A549 (cell line): ENCODE data around the gene INPP5F. TPM values are rescaled to one million over a fixed set of nuclear protein-coding genes. Genes with fewer than 3 reads are reported as not detected.

ENCODE experiments used
- ATAC-seq, 2 experiments: fragments of 200-7000 bp in 1 of 2; fragments of >200 bp in 1 of 2; cut with Nextera tagmentation in 1 of 2; cut with Tn5 transposase in 1 of 2; 3 replicates each; pipeline versions ENCODE4 v1.8.0 to v1.9.1; 2018 to 2020; ENCODE audit warnings: mild to moderate bottlenecking in 1 of 2, moderate library complexity in 1 of 2
- CTCF ChIA-PET: fragments of 300-600 bp; sonication (Branson Sonifier 250); formaldehyde crosslinking; extraction: SDS; loops from one replicate; lab custom pipeline; 2021; ENCODE audit warnings: antibody characterized with exemption, inconsistent platforms; lab: Yijun Ruan, JAX
- POLR2A ChIA-PET: fragments of 350-600 bp; formaldehyde crosslinking; extraction: SDS; loops from one replicate; lab custom pipeline; 2021; ENCODE audit warnings: antibody characterized with exemption, inconsistent platforms; lab: Yijun Ruan, JAX
- DNase-seq, 2 experiments: peaks; one replicate each; pipeline versions ENCODE4 v3.0.0 to v3.0.0-alpha.2; 2011 to 2016; ENCODE audit warnings: low read depth in 1 of 2, low spot score in 1 of 2
- FAIRE-seq: peaks from 2 replicates; lab custom pipeline; 2011; peaks lifted over from hg19 to GRCh38; lab: Jason Lieb, UNC
- H3K27ac ChIP-seq, 2 experiments: fragments of >200 bp; sonication (Bioruptor Twin); formaldehyde crosslinking; 3 replicates each; pipeline ENCODE4 v1.5.1; 2016 to 2017
- H3K4me1 ChIP-seq: fragments of >200 bp; sonication (Bioruptor Twin); formaldehyde crosslinking; 3 replicates; pipeline ENCODE4 v1.6.1; 2016
- H3K4me2 ChIP-seq: fragments of >200 bp; sonication (Bioruptor Twin); formaldehyde crosslinking; 3 replicates; pipeline ENCODE4 v1.6.1; 2016
- H3K4me3 ChIP-seq: fragments of >200 bp; sonication (Bioruptor Twin); formaldehyde crosslinking; 3 replicates; pipeline ENCODE4 v1.5.1; 2016
- H3K9me3 ChIP-seq: fragments of >200 bp; sonication (Bioruptor Twin); formaldehyde crosslinking; 3 replicates; pipeline ENCODE4 v1.6.1; 2016
- CBX8 ChIP-seq: fragments of 200-600 bp; sonication (generic); IDR thresholded peaks from 2 replicates; pipeline ENCODE4 v1.6.1; 2016
- CEBPB ChIP-seq, 2 experiments: fragments of >200 bp in 1 of 2; sonication (Bioruptor Twin) in 1 of 2; formaldehyde crosslinking in 1 of 2; IDR thresholded peaks; 2 replicates each; pipeline ENCODE4 v1.6.1; 2012 to 2016
- CHD2 ChIP-seq: fragments of 150-350 bp; IDR thresholded peaks from 2 replicates; pipeline ENCODE4 v1.6.1; 2014; ENCODE audit warnings: low read length; ENCODE audit not compliant: partially characterized antibody
- EHMT2 ChIP-seq: fragments of 200-600 bp; sonication (generic); IDR thresholded peaks from 2 replicates; pipeline ENCODE4 v1.6.1; 2016; ENCODE audit warnings: antibody characterized with exemption, low read depth, mild to moderate bottlenecking, moderate library complexity
- EP300 ChIP-seq, 2 experiments: fragments of >200 bp; sonication (Bioruptor Twin); formaldehyde crosslinking; IDR thresholded peaks; 2 replicates in 1 of 2; 3 replicates in 1 of 2; pipeline ENCODE4 v1.6.1; 2016 to 2017
- FOSB ChIP-seq: fragments of 250-450 bp; sonication (Bioruptor Pico); IDR thresholded peaks from 2 replicates; pipeline ENCODE4 v1.5.0; 2020; ENCODE audit warnings: mild to moderate bottlenecking, moderate library complexity
- FOSL2 ChIP-seq, 2 experiments: fragments of 450-650 bp in 1 of 2; fragments of >200 bp in 1 of 2; sonication (Bioruptor Twin) in 1 of 2; formaldehyde crosslinking; IDR thresholded peaks; 2 replicates each; pipeline versions ENCODE4 v1.5.0 to v1.6.1; 2016 to 2020; ENCODE audit warnings: mild to moderate bottlenecking in 1 of 2, moderate library complexity in 1 of 2
- HOXB13 ChIP-seq: fragments of 250-450 bp; sonication (Bioruptor Pico); IDR thresholded peaks from 2 replicates; pipeline ENCODE4 v1.5.0; 2020; ENCODE audit warnings: low read depth, mild to moderate bottlenecking, moderate library complexity
- JUN ChIP-seq, 2 experiments: fragments of >200 bp; sonication (Bioruptor Twin); formaldehyde crosslinking; IDR thresholded peaks; 2 replicates in 1 of 2; 3 replicates in 1 of 2; pipeline ENCODE4 v1.6.1; 2016 to 2017
- KDM5A ChIP-seq: fragments of 200-600 bp; sonication (generic); IDR thresholded peaks from 2 replicates; pipeline ENCODE4 v1.6.1; 2016; ENCODE audit warnings: antibody characterized with exemption, mild to moderate bottlenecking
- NFE2L2 ChIP-seq: fragments of 150-350 bp; conservative IDR thresholded peaks from 2 replicates; pipeline ENCODE4 v1.6.1; 2014; ENCODE audit warnings: low read length
- PHF8 ChIP-seq: fragments of 200-600 bp; sonication (generic); IDR thresholded peaks from 2 replicates; pipeline ENCODE4 v1.6.1; 2016; ENCODE audit warnings: low read depth, mild to moderate bottlenecking, antibody characterized with exemption, moderate library complexity, borderline replicate concordance
- POLR2A ChIP-seq: IDR thresholded peaks from 2 replicates; pipeline ENCODE4 v1.6.1; 2012; ENCODE audit warnings: mild to moderate bottlenecking, low read length
- RFX5 ChIP-seq: fragments of 450-650 bp; IDR thresholded peaks from 2 replicates; pipeline ENCODE4 v1.7.1; 2014; ENCODE audit warnings: antibody characterized with exemption, mild to moderate bottlenecking, moderate library complexity
- SREBF2 ChIP-seq: fragments of 450-650 bp; IDR thresholded peaks from 2 replicates; pipeline ENCODE4 v1.6.1; 2014; ENCODE audit warnings: mild to moderate bottlenecking, moderate library complexity
- WGBS: methylation state at CpG from one replicate; pipeline ENCODE4 v1.1.6; 2017; ENCODE audit errors: missing lambda C conversion rate; 5-methylcytosine and 5-hydroxymethylcytosine counted together
- polyA plus RNA-seq, 4 experiments: library from polyadenylated mRNA; depleted of rRNA in 3 of 4; stranded (reverse); fragments of >200 nt; fragmentation: RNase III in 1 of 4; extraction: RNeasy Plus Mini Kit Qiagen cat#74134 plus additional on column Dnase treatment in 1 of 4; gene quantifications; 2 replicates in 3 of 4; 3 replicates in 1 of 4; pipeline ENCODE4 v1.2.3, GENCODE V29; 2011 to 2017
- TF ChIP-seq, protein P1 (sequence below): fragments of 200-600 bp; sonication (generic); IDR thresholded peaks from 2 replicates; pipeline ENCODE4 v1.6.1; 2016; ENCODE audit warnings: antibody characterized with exemption, mild to moderate bottlenecking, moderate library complexity
- TF ChIP-seq, protein P2 (sequence below): fragments of 150-350 bp; IDR thresholded peaks from 2 replicates; pipeline ENCODE4 v1.6.1; 2014; ENCODE audit warnings: low read depth, mild to moderate bottlenecking, low read length
- TF ChIP-seq, protein P3 (sequence below): fragments of >200 bp; sonication (Bioruptor Twin); formaldehyde crosslinking; IDR thresholded peaks from 3 replicates; pipeline ENCODE4 v1.6.1; 2016
- TF ChIP-seq, protein P4 (sequence below): fragments of 450-650 bp; IDR thresholded peaks from 2 replicates; pipeline ENCODE4 v1.6.1; 2014; ENCODE audit warnings: antibody characterized with exemption
- TF ChIP-seq, protein P5 (sequence below): fragments of 250-450 bp; sonication (Bioruptor Pico); IDR thresholded peaks from 2 replicates; pipeline ENCODE4 v1.5.0; 2020; ENCODE audit warnings: low read depth, mild to moderate bottlenecking, moderate library complexity

Gene INPP5F
- polyA plus RNA-seq, 2 of the 4 experiments (the other 2 are of a cell fraction), result 5.6 to 7.7 TPM

DNA sequence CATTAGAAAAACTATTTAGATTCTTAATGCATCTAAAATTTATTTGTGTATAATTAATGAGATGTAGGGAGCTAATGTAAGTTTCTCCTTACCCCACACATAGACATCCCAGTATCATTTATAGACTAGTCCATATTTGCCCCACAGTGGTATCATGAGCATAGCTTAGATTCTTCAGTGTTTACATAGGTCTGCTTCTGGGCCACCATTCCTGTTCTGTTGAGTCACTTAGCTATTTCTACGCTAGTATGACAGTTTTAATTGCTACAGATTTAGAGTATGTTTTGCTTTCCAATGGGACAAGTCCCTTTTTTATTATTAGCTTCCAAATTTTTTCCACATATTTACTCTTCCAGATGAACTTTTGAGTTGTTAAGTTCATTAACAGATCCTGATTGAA lies 77.4 kb downstream of the INPP5F start:
- CTCF ChIA-PET, result interaction anchor here (0.5 to 2.6 kb wide), 6 partner anchors 8 to 195 kb away, joined by 3 to 9 read pairs (median 3); no protein-coding TSS in a partner anchor
- 86% methylated on average over 1 of the region's 1 CpG for WGBS
- no peak for ATAC-seq
- Histone ChIP-seq H3K4me3 (no peak overlapping the region), H3K9me3 (no peaks in the 10 kb centered on the region), H3K4me2 (no peak overlapping the region)
- no peak for FAIRE-seq
- TF ChIP-seq, protein P1, sequence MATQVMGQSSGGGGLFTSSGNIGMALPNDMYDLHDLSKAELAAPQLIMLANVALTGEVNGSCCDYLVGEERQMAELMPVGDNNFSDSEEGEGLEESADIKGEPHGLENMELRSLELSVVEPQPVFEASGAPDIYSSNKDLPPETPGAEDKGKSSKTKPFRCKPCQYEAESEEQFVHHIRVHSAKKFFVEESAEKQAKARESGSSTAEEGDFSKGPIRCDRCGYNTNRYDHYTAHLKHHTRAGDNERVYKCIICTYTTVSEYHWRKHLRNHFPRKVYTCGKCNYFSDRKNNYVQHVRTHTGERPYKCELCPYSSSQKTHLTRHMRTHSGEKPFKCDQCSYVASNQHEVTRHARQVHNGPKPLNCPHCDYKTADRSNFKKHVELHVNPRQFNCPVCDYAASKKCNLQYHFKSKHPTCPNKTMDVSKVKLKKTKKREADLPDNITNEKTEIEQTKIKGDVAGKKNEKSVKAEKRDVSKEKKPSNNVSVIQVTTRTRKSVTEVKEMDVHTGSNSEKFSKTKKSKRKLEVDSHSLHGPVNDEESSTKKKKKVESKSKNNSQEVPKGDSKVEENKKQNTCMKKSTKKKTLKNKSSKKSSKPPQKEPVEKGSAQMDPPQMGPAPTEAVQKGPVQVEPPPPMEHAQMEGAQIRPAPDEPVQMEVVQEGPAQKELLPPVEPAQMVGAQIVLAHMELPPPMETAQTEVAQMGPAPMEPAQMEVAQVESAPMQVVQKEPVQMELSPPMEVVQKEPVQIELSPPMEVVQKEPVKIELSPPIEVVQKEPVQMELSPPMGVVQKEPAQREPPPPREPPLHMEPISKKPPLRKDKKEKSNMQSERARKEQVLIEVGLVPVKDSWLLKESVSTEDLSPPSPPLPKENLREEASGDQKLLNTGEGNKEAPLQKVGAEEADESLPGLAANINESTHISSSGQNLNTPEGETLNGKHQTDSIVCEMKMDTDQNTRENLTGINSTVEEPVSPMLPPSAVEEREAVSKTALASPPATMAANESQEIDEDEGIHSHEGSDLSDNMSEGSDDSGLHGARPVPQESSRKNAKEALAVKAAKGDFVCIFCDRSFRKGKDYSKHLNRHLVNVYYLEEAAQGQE, result no peak
- no peak for TF ChIP-seq EHMT2
- TF ChIP-seq HOXB13 (CRISPR knock-in tag), result no peak
- TF ChIP-seq JUN (IDR thresholded peaks at IDR 0.05), result no peak
- no peak for TF ChIP-seq EP300 (IDR thresholded peaks at IDR 0.05)
- TF ChIP-seq NFE2L2, result no peak
- TF ChIP-seq, protein P2, sequence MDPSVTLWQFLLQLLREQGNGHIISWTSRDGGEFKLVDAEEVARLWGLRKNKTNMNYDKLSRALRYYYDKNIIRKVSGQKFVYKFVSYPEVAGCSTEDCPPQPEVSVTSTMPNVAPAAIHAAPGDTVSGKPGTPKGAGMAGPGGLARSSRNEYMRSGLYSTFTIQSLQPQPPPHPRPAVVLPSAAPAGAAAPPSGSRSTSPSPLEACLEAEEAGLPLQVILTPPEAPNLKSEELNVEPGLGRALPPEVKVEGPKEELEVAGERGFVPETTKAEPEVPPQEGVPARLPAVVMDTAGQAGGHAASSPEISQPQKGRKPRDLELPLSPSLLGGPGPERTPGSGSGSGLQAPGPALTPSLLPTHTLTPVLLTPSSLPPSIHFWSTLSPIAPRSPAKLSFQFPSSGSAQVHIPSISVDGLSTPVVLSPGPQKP, result no peak
- TF ChIP-seq CBX8, result no peak
- no peak for TF ChIP-seq POLR2A
- TF ChIP-seq, protein P3, sequence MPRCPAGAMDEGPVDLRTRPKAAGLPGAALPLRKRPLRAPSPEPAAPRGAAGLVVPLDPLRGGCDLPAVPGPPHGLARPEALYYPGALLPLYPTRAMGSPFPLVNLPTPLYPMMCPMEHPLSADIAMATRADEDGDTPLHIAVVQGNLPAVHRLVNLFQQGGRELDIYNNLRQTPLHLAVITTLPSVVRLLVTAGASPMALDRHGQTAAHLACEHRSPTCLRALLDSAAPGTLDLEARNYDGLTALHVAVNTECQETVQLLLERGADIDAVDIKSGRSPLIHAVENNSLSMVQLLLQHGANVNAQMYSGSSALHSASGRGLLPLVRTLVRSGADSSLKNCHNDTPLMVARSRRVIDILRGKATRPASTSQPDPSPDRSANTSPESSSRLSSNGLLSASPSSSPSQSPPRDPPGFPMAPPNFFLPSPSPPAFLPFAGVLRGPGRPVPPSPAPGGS, result no peak
- TF ChIP-seq SREBF2, result no peak
- no peak for TF ChIP-seq CHD2
- TF ChIP-seq FOSL2 (IDR thresholded peaks at IDR 0.05), result no peak
- TF ChIP-seq FOSL2 (CRISPR knock-in tag; IDR thresholded peaks at IDR 0.05), result no peak
- TF ChIP-seq, protein P4, sequence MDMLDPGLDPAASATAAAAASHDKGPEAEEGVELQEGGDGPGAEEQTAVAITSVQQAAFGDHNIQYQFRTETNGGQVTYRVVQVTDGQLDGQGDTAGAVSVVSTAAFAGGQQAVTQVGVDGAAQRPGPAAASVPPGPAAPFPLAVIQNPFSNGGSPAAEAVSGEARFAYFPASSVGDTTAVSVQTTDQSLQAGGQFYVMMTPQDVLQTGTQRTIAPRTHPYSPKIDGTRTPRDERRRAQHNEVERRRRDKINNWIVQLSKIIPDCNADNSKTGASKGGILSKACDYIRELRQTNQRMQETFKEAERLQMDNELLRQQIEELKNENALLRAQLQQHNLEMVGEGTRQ, result no peak
- TF ChIP-seq, protein P5, sequence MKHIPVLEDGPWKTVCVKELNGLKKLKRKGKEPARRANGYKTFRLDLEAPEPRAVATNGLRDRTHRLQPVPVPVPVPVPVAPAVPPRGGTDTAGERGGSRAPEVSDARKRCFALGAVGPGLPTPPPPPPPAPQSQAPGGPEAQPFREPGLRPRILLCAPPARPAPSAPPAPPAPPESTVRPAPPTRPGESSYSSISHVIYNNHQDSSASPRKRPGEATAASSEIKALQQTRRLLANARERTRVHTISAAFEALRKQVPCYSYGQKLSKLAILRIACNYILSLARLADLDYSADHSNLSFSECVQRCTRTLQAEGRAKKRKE (CRISPR knock-in tag), result no peak
- no peak for TF ChIP-seq RFX5
- TF ChIP-seq PHF8, result no peak
- TF ChIP-seq CEBPB (IDR thresholded peaks at IDR 0.05), result no peak
- TF ChIP-seq KDM5A, result no peak
- no peak for TF ChIP-seq FOSB
- TF ChIP-seq, all 56 proteins: peak for 0
- no peak for DNase-seq
- no peak overlapping the region for H3K27ac ChIP-seq
- no peaks in the 10 kb centered on the region for H3K4me1 ChIP-seq
- POLR2A ChIA-PET, result no interaction called here
